HepG2 (cell line): ENCODE results near the gene NSF. TPM values are rescaled to one million over a fixed set of nuclear protein-coding genes. Genes with fewer than 3 reads are reported as not detected.

ENCODE experiments used
- ATAC-seq: fragments of 200-7000 bp; cut with Tn5 transposase; 3 replicates; pipeline ENCODE4 v1.9.1; 2020; ENCODE audit warnings: mild to moderate bottlenecking, moderate library complexity
- BruUV-seq: library from RNA; stranded (reverse); fragments of 400-500 nt; replicated peaks from 2 replicates; lab custom pipeline; 2021; lab: Mats Ljungman, UMichigan
- CTCF ChIA-PET: fragments of 300-600 bp; formaldehyde crosslinking; extraction: SDS; loops from one replicate; lab custom pipeline; 2021; ENCODE audit warnings: low total read pairs, inconsistent platforms, low intra/inter-chr PET ratio; lab: Yijun Ruan, JAX
- POLR2A ChIA-PET: fragments of 350-600 bp; sonication (Branson Sonifier 250); formaldehyde crosslinking; loops from one replicate; lab custom pipeline; 2020; ENCODE audit warnings: antibody characterized with exemption, inconsistent platforms; lab: Yijun Ruan, JAX
- DNase-seq: peaks from one replicate; pipeline ENCODE4 v3.0.0-alpha.2; 2015; ENCODE audit warnings: low spot score
- FAIRE-seq: peaks from 3 replicates; lab custom pipeline; 2011; peaks lifted over from hg19 to GRCh38; lab: Jason Lieb, UNC
- H2AFZ ChIP-seq: one replicate; pipeline ENCODE4 v1.6.1; 2011; ENCODE audit warnings: low read length, inconsistent platforms
- H3K27ac ChIP-seq: fragments of 300-600 bp; 3 replicates; pipeline ENCODE4 v1.8.0; 2011; ENCODE audit warnings: mixed run types, mild to moderate bottlenecking, mixed read lengths, low read length, inconsistent platforms; ENCODE audit not compliant: insufficient read depth; ENCODE audit errors: extremely low read length
- H3K27me3 ChIP-seq, 2 experiments: fragments of 200-600 bp in 1 of 2; 2 replicates in 1 of 2; 3 replicates in 1 of 2; pipeline versions ENCODE4 v1.6.0 to v1.8.0; 2011; ENCODE audit warnings: low read length in 2 of 2, mild to moderate bottlenecking in 2 of 2, moderate library complexity in 2 of 2, inconsistent platforms in 1 of 2; ENCODE audit not compliant: insufficient read depth in 2 of 2, control insufficient read depth in 1 of 2
- H3K36me3 ChIP-seq, 2 experiments: fragments of 200-600 bp in 1 of 2; replicated peaks in 1 of 2; 2 replicates in 1 of 2; 3 replicates in 1 of 2; pipeline versions ENCODE4 v1.5.1 to v1.8.0; 2011; ENCODE audit warnings: low read length in 2 of 2, inconsistent platforms in 1 of 2; ENCODE audit not compliant: insufficient read depth in 2 of 2, control insufficient read depth in 1 of 2
- H3K4me1 ChIP-seq: 2 replicates; pipeline ENCODE4 v1.5.1; 2012; ENCODE audit warnings: low read length, inconsistent platforms; ENCODE audit not compliant: insufficient read depth
- H3K4me2 ChIP-seq: 2 replicates; pipeline ENCODE4 v1.6.0; 2011; ENCODE audit warnings: low read depth, low read length, inconsistent platforms
- H3K4me3 ChIP-seq, 3 experiments: fragments of 200-600 bp in 1 of 3; sonication (generic), shearing (Covaris generic) in 1 of 3; replicated peaks in 1 of 3; 2 replicates each; pipeline ENCODE4 v1.5.1; 2011 to 2016; ENCODE audit warnings: low read length in 3 of 3, inconsistent platforms in 2 of 3, low read depth in 2 of 3, mild to moderate bottlenecking in 2 of 3, control low read depth in 1 of 3, mixed read lengths in 1 of 3; ENCODE audit not compliant: insufficient read depth in 1 of 3
- H3K79me2 ChIP-seq: one replicate; pipeline ENCODE4 v1.6.1; 2011; ENCODE audit warnings: low read length, inconsistent platforms; ENCODE audit not compliant: insufficient read depth
- H3K9ac ChIP-seq: 2 replicates; pipeline ENCODE4 v1.6.0; 2011; ENCODE audit warnings: mild to moderate bottlenecking, low read depth, low read length, inconsistent platforms; ENCODE audit not compliant: insufficient read depth
- H3K9me3 ChIP-seq: 2 replicates; pipeline ENCODE4 v1.5.1; 2012; ENCODE audit warnings: mild to moderate bottlenecking, low read length
- H4K20me1 ChIP-seq: 2 replicates; pipeline ENCODE4 v1.6.0; 2011; ENCODE audit warnings: inconsistent platforms, mild to moderate bottlenecking, low read length, moderate library complexity; ENCODE audit not compliant: insufficient read depth
- MIXL1 ChIP-seq: IDR thresholded peaks from 2 replicates; pipeline ENCODE4 v1.6.1; 2016
- NFKB2 ChIP-seq: sonication (generic); formaldehyde crosslinking; IDR thresholded peaks from 2 replicates; pipeline ENCODE4 v1.4.0; 2020; ENCODE audit warnings: missing genetic modification reagents, borderline replicate concordance
- SALL1 ChIP-seq: sonication (generic); formaldehyde crosslinking; IDR thresholded peaks from 2 replicates; pipeline ENCODE4 v1.8.0; 2022; ENCODE audit warnings: mild to moderate bottlenecking, missing genetic modification reagents
- SATB2 ChIP-seq: sonication (generic); formaldehyde crosslinking; IDR thresholded peaks from 2 replicates; pipeline ENCODE4 v1.5.0; 2020; ENCODE audit warnings: missing genetic modification reagents
- ZNF160 ChIP-seq: sonication (generic); formaldehyde crosslinking; IDR thresholded peaks from 2 replicates; pipeline ENCODE4 v1.8.0; 2022; ENCODE audit warnings: mild to moderate bottlenecking, inconsistent platforms, missing genetic modification reagents
- ZNF251 ChIP-seq: sonication (generic); formaldehyde crosslinking; IDR thresholded peaks from 2 replicates; pipeline ENCODE4 v1.9.0; 2021; ENCODE audit warnings: mild to moderate bottlenecking, missing genetic modification reagents
- ZNF550 ChIP-seq: sonication (generic); formaldehyde crosslinking; IDR thresholded peaks from 2 replicates; pipeline ENCODE4 v1.4.0; 2020; ENCODE audit warnings: mild to moderate bottlenecking, missing genetic modification reagents, borderline replicate concordance
- ZNF564 ChIP-seq: sonication (generic); formaldehyde crosslinking; IDR thresholded peaks from 2 replicates; pipeline ENCODE4 v1.8.1; 2023; ENCODE audit warnings: mild to moderate bottlenecking, missing genetic modification reagents
- ZNF879 ChIP-seq: sonication (generic); formaldehyde crosslinking; IDR thresholded peaks from 2 replicates; pipeline ENCODE4 v1.8.1; 2023; ENCODE audit warnings: missing genetic modification reagents
- WGBS: methylation state at CpG from one replicate; pipeline ENCODE4 v1.1.6; 2017; ENCODE audit warnings: low lambda C conversion rate; 5-methylcytosine and 5-hydroxymethylcytosine counted together
- in situ Hi-C: cut with HindIII; loops from 2 replicates; pipeline ENCODE4 v1.10.0; 2017; ENCODE audit warnings: low pct_unique_long_range_greater_than_20kb; ENCODE audit not compliant: extremely low pct_ligation_motif_present
- intact Hi-C: fragments of 100-400 bp; cut with micrococcal nuclease; formaldehyde crosslinking; loops from one replicate; pipeline ENCODE4 v1.10.0; 2022; ENCODE audit not compliant: unreplicated experiment
- polyA plus RNA-seq, 8 experiments: library from polyadenylated mRNA; depleted of rRNA in 3 of 8; stranded (reverse) in 7 of 8; unstranded in 1 of 8; fragments of >200 nt; fragmentation: Illumina TruSeq in 4 of 8; extraction: Trizol in 4 of 8; gene quantifications; 2 replicates each; pipeline versions ENCODE4 v1.2.1 to v1.2.3, GENCODE V29; 2011 to 2016; ENCODE audit warnings: low read depth in 4 of 8, missing spikeins in 1 of 8, mixed read lengths in 1 of 8; ENCODE audit not compliant: insufficient read depth in 1 of 8
- total RNA-seq, 5 experiments: library from RNA; depleted of rRNA; stranded (reverse); fragments of >200 nt; fragmentation: Illumina TruSeq; extraction: Trizol; gene quantifications; 2 replicates each; pipeline ENCODE4 v1.2.3, GENCODE V29; 2016; ENCODE audit warnings: low read depth in 1 of 5
- TF ChIP-seq, protein P1 (sequence below): sonication (generic); formaldehyde crosslinking; IDR thresholded peaks from 2 replicates; pipeline ENCODE4 v1.4.0; 2020; ENCODE audit warnings: missing genetic modification reagents, mild to moderate bottlenecking, borderline replicate concordance

Gene NSF
- total and polyA plus RNA-seq, 2 of the 13 experiments (the other 11 are each of a cell fraction or from before 2014, with no cell fraction given): 21.9 to 37.8 TPM

- Histone ChIP-seq H3K9me3 (no peaks in the 10 kb centered on the region), H3K4me2 (no peak overlapping the region), H3K4me1 (peaks cover 36% of the 10 kb centered on the region), H3K4me3 (no peak overlapping the region), H3K27ac (no peak overlapping the region), H3K36me3 (peaks cover 13 to 33% of the 10 kb centered on the region in 2 experiments), H3K27me3 (no peaks in the 10 kb centered on the region), H3K9ac (no peak overlapping the region), H4K20me1 (no peaks in the 10 kb centered on the region), H3K79me2 (no peaks in the 10 kb centered on the region), H2AFZ (no peak overlapping the region)
- intact Hi-C loops (no loop called here), in situ Hi-C loops (no loop called here)
- no peak for DNase-seq
- TF ChIP-seq NFKB2 (CRISPR knock-in tag): no peak
- no peak for TF ChIP-seq ZNF564 (CRISPR knock-in tag)
- no peak for TF ChIP-seq MIXL1 (CRISPR knock-in tag)
- TF ChIP-seq SALL1: no peak
- no peak for TF ChIP-seq ZNF251 (CRISPR knock-in tag)
- TF ChIP-seq ZNF160 (CRISPR knock-in tag): no peak
- TF ChIP-seq, protein P1, sequence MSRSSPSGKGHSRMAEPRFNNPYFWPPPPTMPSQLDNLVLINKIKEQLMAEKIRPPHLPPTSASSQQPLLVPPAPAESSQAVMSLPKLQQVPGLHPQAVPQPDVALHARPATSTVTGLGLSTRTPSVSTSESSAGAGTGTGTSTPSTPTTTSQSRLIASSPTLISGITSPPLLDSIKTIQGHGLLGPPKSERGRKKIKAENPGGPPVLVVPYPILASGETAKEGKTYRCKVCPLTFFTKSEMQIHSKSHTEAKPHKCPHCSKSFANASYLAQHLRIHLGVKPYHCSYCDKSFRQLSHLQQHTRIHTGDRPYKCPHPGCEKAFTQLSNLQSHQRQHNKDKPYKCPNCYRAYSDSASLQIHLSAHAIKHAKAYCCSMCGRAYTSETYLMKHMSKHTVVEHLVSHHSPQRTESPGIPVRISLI (CRISPR knock-in tag): no peak
- no peak for TF ChIP-seq ZNF879
- no peak for TF ChIP-seq SATB2 (CRISPR knock-in tag)
- no peak for TF ChIP-seq ZNF550 (CRISPR knock-in tag)
- no peak for FAIRE-seq
- CTCF ChIA-PET: no interaction called here
- ATAC-seq: no peak
- WGBS: 95% methylated on average over 9 of the region's 9 CpGs
- no TSS peak for BruUV-seq
- POLR2A ChIA-PET: interaction anchor here (1.9 kb wide), 1 partner anchor 11 kb away, joined by 12 read pairs; no protein-coding TSS in a partner anchor
Observed at GRCh38 chr17:46759141-46759540, 168.7 kb downstream of the NSF start.
